ENCODE results near the gene ARSJ.

- TF ChIP-seq POLR2A (IDR thresholded peaks at IDR 0.05; ENCODE audit: low read length) (no peak), GATA1 (IDR thresholded peaks at IDR 0.05; ENCODE audit: low read depth, low read length) (no peak)
These were observed 28.2 kb downstream of the ARSJ start for GRCh38 chr4:113951263-113951662.
